Measurements from ENCODE around the gene DCDC2. TPM values are rescaled to one million over a fixed set of nuclear protein-coding genes. Genes with fewer than 3 reads are reported as not detected.
"Not testable (repeated sequence)": the region's sequence is repeated elsewhere in the genome, so short reads cannot be mapped to it uniquely, and the experiment has no call there.

Gene DCDC2
- total RNA-seq, 1 donor from 2014 or later: 0.30 TPM

GRCh38 chr6:24391208-24391607 lies 33.3 kb upstream of the DCDC2 start:
- H3K4me3 Mint-ChIP-seq (ENCODE audit: unreplicated experiment): no peak overlapping the region
- no peaks in the 10 kb centered on the region for H3K27me3 Mint-ChIP-seq (ENCODE audit: low read depth)
- peaks cover under 1% of the 10 kb centered on the region for H3K9me3 Mint-ChIP-seq (ENCODE audit: low read depth)
- no peak overlapping the region for H3K27ac Mint-ChIP-seq (ENCODE audit: unreplicated experiment)
- TF ChIP-seq, protein P1, sequence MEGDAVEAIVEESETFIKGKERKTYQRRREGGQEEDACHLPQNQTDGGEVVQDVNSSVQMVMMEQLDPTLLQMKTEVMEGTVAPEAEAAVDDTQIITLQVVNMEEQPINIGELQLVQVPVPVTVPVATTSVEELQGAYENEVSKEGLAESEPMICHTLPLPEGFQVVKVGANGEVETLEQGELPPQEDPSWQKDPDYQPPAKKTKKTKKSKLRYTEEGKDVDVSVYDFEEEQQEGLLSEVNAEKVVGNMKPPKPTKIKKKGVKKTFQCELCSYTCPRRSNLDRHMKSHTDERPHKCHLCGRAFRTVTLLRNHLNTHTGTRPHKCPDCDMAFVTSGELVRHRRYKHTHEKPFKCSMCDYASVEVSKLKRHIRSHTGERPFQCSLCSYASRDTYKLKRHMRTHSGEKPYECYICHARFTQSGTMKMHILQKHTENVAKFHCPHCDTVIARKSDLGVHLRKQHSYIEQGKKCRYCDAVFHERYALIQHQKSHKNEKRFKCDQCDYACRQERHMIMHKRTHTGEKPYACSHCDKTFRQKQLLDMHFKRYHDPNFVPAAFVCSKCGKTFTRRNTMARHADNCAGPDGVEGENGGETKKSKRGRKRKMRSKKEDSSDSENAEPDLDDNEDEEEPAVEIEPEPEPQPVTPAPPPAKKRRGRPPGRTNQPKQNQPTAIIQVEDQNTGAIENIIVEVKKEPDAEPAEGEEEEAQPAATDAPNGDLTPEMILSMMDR (IDR thresholded peaks at IDR 0.05): no peak
- no peaks in the 10 kb centered on the region for H3K36me3 Mint-ChIP-seq (ENCODE audit: low read depth)
- H3K4me1 Mint-ChIP-seq (ENCODE audit: low read depth): no peaks in the 10 kb centered on the region
- no peak for DNase-seq (ENCODE audit: low spot score)

DNA sequence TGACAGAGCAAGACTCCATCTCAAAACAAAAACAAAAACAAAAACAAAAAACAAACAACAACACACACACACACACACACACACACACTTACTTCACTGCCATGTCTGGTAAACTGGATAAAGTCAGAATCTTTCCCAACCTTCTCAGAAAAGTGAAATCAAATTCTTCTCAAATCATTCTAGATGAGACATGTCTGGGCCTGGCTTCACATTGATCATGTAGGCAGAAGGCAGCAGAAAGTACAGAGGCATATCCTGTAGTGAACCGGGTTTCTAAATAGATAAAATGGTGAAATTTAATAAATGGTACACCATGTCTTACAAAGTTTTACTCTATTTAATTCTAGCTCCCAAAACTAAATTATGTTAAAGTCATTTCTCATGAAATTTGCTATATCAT lies 30.0 kb upstream of the DCDC2 start:
- no peaks in the 10 kb centered on the region for H3K9me3 Mint-ChIP-seq (ENCODE audit: low read depth)
- H3K36me3 Mint-ChIP-seq (ENCODE audit: low read depth): no peaks in the 10 kb centered on the region
- H3K4me1 Mint-ChIP-seq (ENCODE audit: low read depth): no peaks in the 10 kb centered on the region
- no peaks in the 10 kb centered on the region for H3K27me3 Mint-ChIP-seq (ENCODE audit: low read depth)
- no peak for DNase-seq (ENCODE audit: low spot score)
- TF ChIP-seq, protein P1 (IDR thresholded peaks at IDR 0.05): no peak
- no peak overlapping the region for H3K27ac Mint-ChIP-seq (ENCODE audit: unreplicated experiment)
- no peak overlapping the region for H3K4me3 Mint-ChIP-seq (ENCODE audit: unreplicated experiment)

DNA sequence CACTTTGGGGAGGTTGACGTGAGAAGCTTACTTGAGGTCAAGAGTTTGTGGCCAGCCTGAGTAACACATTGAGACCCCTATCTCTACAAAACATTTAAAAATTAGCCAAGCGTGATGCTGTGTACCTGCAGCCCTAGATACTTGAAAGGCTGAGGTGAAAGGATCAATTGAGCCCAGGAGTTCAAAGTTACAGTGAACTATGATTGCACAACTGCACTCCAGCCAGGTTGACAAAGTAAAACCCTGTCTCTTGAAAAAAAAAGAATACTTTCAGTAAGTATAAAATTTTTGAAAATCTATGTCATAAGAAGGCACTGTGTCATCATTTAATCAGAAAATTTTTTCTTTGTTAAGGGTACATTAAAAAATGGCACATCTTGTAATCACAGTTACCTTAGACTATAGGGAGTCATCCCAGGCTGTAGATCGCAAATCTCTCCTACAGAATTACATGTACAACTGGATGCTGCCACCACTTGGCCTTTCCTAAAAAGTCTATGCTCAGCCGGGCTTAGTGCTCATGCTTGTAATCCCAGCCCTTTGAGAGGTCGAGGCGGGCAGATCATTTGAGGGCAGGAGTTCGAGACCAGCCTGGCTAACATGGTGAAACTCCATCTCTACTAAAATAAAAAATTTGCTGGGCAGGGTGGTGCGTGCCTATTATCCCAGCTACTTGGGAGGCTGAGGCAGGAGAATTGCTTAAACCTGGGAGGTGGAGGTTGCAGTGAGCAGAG lies 27.8 kb upstream of the DCDC2 start:
- H3K4me1 Mint-ChIP-seq (ENCODE audit: low read depth): no peaks in the 10 kb centered on the region
- no peak overlapping the region for H3K4me3 Mint-ChIP-seq (ENCODE audit: unreplicated experiment)
- no peak overlapping the region for H3K27ac Mint-ChIP-seq (ENCODE audit: unreplicated experiment)
- no peaks in the 10 kb centered on the region for H3K27me3 Mint-ChIP-seq (ENCODE audit: low read depth)
- no peak for DNase-seq (ENCODE audit: low spot score)
- H3K9me3 Mint-ChIP-seq (ENCODE audit: low read depth): no peaks in the 10 kb centered on the region
- TF ChIP-seq, protein P1 (IDR thresholded peaks at IDR 0.05): no peak
- no peaks in the 10 kb centered on the region for H3K36me3 Mint-ChIP-seq (ENCODE audit: low read depth)

DNA sequence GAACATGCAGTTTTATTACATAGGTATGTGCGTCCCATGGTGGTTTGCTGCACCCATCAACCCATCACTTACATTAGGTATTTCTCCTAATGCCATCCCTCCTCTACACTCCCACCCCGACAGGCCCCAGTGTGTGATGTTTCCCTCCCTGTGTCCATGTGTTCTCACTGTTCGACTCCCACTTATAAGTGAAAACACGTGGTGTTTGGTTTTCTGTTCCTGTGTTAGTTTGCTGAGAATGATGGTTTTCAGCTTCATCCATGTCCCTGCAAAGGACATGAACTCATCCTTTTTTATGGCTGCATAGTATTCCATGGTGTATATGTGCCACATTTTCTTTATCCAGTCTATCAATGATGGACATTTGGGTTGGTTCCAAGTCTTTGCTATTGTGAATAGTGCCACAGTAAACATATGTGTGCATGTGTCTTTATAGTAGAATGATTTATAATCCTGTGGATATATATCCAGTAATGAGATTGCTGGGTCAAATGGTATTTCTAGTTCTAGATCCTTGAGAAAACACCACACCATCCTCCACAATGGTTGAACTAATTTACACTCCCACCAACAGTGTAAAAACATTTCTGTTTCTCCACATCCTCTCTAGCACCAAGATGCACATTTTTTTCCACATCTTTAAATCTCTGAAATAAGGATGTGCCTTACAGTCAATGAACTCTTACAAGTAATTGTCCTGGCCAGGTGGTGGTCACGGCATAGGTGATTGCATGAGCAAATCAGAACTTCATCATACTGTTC lies 26.7 kb upstream of the DCDC2 start:
- not testable (repeated sequence) for H3K9me3 Mint-ChIP-seq (ENCODE audit: low read depth); H3K27me3 Mint-ChIP-seq (ENCODE audit: low read depth); DNase-seq (ENCODE audit: low spot score); H3K4me3 Mint-ChIP-seq (ENCODE audit: unreplicated experiment); H3K36me3 Mint-ChIP-seq (ENCODE audit: low read depth); H3K4me1 Mint-ChIP-seq (ENCODE audit: low read depth); H3K27ac Mint-ChIP-seq (ENCODE audit: unreplicated experiment)

DNA sequence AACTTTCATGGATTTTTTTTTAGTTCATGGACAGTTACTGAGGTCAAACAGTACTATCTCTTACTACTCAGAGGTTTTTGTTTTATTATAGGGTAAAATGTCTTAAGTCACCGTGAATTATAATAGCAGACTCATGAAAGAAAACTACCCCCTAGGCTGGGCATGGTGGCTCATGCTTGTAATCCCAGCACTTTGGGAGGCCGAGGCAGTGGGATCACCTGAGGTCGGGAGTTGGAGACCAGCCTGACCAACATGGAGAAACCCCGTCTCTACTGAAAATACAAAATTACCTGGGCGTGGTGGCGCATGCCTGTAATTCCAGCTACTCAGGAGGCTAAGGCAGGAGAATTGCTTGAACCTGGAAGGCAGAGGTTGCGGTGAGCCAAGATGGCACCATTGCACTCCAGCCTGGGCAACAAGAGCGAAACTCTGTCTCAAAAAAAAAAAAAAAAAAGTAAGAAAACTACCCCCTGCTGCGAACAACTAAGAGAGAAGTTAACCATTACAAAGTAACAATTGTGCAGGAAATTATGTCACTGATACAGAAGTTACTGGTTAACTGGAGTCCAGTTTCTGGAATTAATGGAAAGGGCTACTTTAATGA lies 25.1 kb upstream of the DCDC2 start:
- not testable (repeated sequence) for H3K27me3 Mint-ChIP-seq (ENCODE audit: low read depth); H3K9me3 Mint-ChIP-seq (ENCODE audit: low read depth); H3K27ac Mint-ChIP-seq (ENCODE audit: unreplicated experiment); H3K4me1 Mint-ChIP-seq (ENCODE audit: low read depth); H3K36me3 Mint-ChIP-seq (ENCODE audit: low read depth); H3K4me3 Mint-ChIP-seq (ENCODE audit: unreplicated experiment); DNase-seq (ENCODE audit: low spot score)

- DNase-seq (ENCODE audit: low spot score): no peak
- Mint-ChIP-seq H3K4me3 (ENCODE audit: unreplicated experiment) (no peak overlapping the region), H3K27ac (ENCODE audit: unreplicated experiment) (no peak overlapping the region), H3K4me1 (ENCODE audit: low read depth) (no peaks in the 10 kb centered on the region), H3K27me3 (ENCODE audit: low read depth) (peaks cover 2% of the 10 kb centered on the region), H3K36me3 (ENCODE audit: low read depth) (no peaks in the 10 kb centered on the region), H3K9me3 (ENCODE audit: low read depth) (peaks cover 3% of the 10 kb centered on the region)
- TF ChIP-seq, protein P1 (IDR thresholded peaks at IDR 0.05): no peak
These were observed 24.3 kb upstream of the DCDC2 start for GRCh38 chr6:24382220-24382540.

All from chondrocyte (in vitro differentiated cells).